PC-3 (cell line): ENCODE data around the gene ATPAF1. TPM values are rescaled to one million over a fixed set of nuclear protein-coding genes. Genes with fewer than 3 reads are reported as not detected.

Experiments used
- ATAC-seq: fragments of 200-7000 bp; cut with Tn5 transposase; 2 replicates; pipeline ENCODE4 v1.9.1; 2020; ENCODE audit warnings: mild to moderate bottlenecking, moderate library complexity
- BruUV-seq: library from RNA; stranded (reverse); fragments of 400-500 nt; replicated peaks from 2 replicates; lab custom pipeline; 2021; lab: Mats Ljungman, UMichigan
- CTCF ChIA-PET: fragments of 300-600 bp; sonication (Branson Sonifier 250); formaldehyde crosslinking; loops from one replicate; lab custom pipeline; 2022; ENCODE audit warnings: antibody characterized with exemption; lab: Charles Lee
- POLR2A ChIA-PET: fragments of 300-600 bp; sonication (Branson Sonifier 250); formaldehyde crosslinking; loops from one replicate; lab custom pipeline; 2022; ENCODE audit warnings: antibody characterized with exemption; ENCODE audit not compliant: unreplicated experiment; lab: Charles Lee
- DNase-seq: peaks from one replicate; pipeline ENCODE4 v3.0.0-alpha.2; 2015
- H2AFZ ChIP-seq: fragments of 300-600 bp; sonication (generic); 2 replicates; pipeline ENCODE4 v1.6.0; 2016; ENCODE audit warnings: antibody characterized with exemption, low read length
- H3F3A ChIP-seq: fragments of 300-600 bp; sonication (generic); one replicate; pipeline ENCODE4 v1.6.0; 2017; ENCODE audit warnings: antibody characterized with exemption, low read length, control low read depth, mild to moderate bottlenecking; ENCODE audit not compliant: unreplicated experiment
- H3K27ac ChIP-seq: fragments of 300-600 bp; sonication (generic); 2 replicates; pipeline ENCODE4 v1.5.1; 2016; ENCODE audit warnings: mild to moderate bottlenecking, low read length
- H3K27me3 ChIP-seq: fragments of 300-600 bp; sonication (generic); 2 replicates; pipeline ENCODE4 v1.6.1; 2016; ENCODE audit warnings: low read length, mixed read lengths
- H3K36me3 ChIP-seq: fragments of 300-600 bp; sonication (generic); 2 replicates; pipeline ENCODE4 v1.6.1; 2016; ENCODE audit warnings: low read depth, mixed run types, low read length, mixed read lengths
- H3K4me1 ChIP-seq: fragments of 300-600 bp; sonication (generic); 2 replicates; pipeline ENCODE4 v1.5.1; 2016; ENCODE audit warnings: low read length; ENCODE audit not compliant: insufficient read depth
- H3K4me2 ChIP-seq: fragments of 300-600 bp; sonication (generic); 2 replicates; pipeline ENCODE4 v1.6.0; 2016; ENCODE audit warnings: low read length
- H3K4me3 ChIP-seq: fragments of 300-600 bp; sonication (generic); 2 replicates; pipeline ENCODE4 v1.5.1; 2016; ENCODE audit warnings: mild to moderate bottlenecking, low read length, mixed read lengths
- H3K79me2 ChIP-seq: fragments of 300-600 bp; sonication (generic); 2 replicates; pipeline ENCODE4 v1.6.1; 2017; ENCODE audit warnings: low read length, mixed read lengths
- H3K9ac ChIP-seq: fragments of 300-600 bp; sonication (generic); 2 replicates; pipeline ENCODE4 v1.6.0; 2016; ENCODE audit warnings: mild to moderate bottlenecking, low read length
- H3K9me2 ChIP-seq: fragments of 300-600 bp; sonication (generic); replicated peaks from 2 replicates; pipeline ENCODE4 v1.6.1; 2016; ENCODE audit warnings: mixed run types, low read length, mixed read lengths
- H3K9me3 ChIP-seq: fragments of 300-600 bp; sonication (generic); 2 replicates; pipeline ENCODE4 v1.6.1; 2016; ENCODE audit warnings: low read length, mixed read lengths
- H4K20me1 ChIP-seq: fragments of 300-600 bp; sonication (generic); 2 replicates; pipeline ENCODE4 v1.6.1; 2016; ENCODE audit warnings: low read length, mixed read lengths
- EZH2 ChIP-seq: fragments of 300-600 bp; sonication (generic); IDR thresholded peaks from one replicate; pipeline ENCODE4 v1.6.1; 2017; ENCODE audit warnings: antibody characterized with exemption, mild to moderate bottlenecking, low read length; ENCODE audit not compliant: unreplicated experiment
- EZH2phosphoT487 ChIP-seq: fragments of 300-600 bp; sonication (generic); IDR thresholded peaks from 2 replicates; pipeline ENCODE4 v1.6.1; 2018; ENCODE audit warnings: mild to moderate bottlenecking, antibody characterized with exemption, low read length, borderline replicate concordance
- intact Hi-C: fragments of 100-400 bp; cut with micrococcal nuclease; formaldehyde crosslinking; loops from 2 replicates; pipeline ENCODE4 v1.9.0; 2023
- total RNA-seq: library from RNA; depleted of rRNA; stranded (reverse); fragments of >200 nt; gene quantifications from 2 replicates; pipeline ENCODE4 v1.2.3, GENCODE V29; 2014
- TF ChIP-seq, protein P1 (sequence below): fragments of 300-600 bp; sonication (generic); conservative IDR thresholded peaks from 2 replicates; pipeline ENCODE4 v1.5.1; 2017; ENCODE audit warnings: antibody characterized with exemption, low read depth, mild to moderate bottlenecking, low read length

ATPAF1 gene
- total RNA-seq, 1 experiment from 2014 or later = 68.3 TPM

DNA sequence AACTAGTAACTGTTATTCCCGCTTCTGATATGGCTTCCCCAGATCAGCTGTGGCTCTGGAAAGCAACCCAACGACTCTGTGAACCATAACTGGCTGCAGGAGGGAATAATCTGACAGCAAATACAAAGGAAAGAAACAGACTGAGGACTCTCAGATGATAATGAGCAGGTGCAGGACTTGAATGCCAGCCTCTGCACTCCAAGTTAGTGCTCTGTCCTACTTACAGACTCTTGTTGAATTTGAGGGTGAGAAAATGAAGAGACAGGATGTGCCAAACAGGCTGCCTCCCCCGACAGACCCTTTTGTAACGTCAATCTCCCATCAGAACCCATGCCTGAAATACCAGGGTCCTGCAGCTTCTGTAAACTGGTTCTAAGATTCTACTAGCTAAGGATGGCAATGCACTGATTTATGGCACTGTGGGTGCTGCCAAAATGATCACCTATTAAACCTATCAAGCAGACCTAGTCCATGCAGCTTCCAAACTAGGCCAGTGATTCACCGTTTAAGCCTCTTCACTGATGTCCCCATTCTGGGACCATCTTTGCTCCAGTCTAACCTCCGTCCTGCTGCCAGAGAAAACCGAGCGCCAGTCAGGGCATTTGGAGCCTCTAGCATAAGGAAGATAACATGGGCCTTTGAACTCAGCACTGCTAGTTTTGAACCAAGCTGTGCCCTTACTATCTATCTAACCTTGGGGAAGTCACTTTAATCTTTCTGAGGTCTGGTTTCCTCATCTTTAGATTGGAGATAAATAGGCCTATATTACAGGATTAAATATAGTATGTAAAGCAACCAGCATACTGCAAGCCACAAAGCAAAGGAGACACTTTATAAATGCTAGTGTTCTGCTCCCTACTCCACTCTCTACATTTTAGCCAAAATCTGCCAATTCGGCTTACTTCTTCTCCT is 68.8 kb downstream of the ATPAF1 start:
- Histone ChIP-seq H3K27ac (no peak overlapping the region), H3K36me3 (peaks cover 3% of the 10 kb centered on the region; the same call in 1 of the 2 replicates), H3K79me2 (peaks cover 32% of the 10 kb centered on the region), H3K9me2 (no peaks in the 10 kb centered on the region), H3K4me2 (no peak overlapping the region), H3K9me3 (no peaks in the 10 kb centered on the region), H3K4me3 (no peak overlapping the region), H3K9ac (no peak overlapping the region), H3F3A (no peaks in the 10 kb centered on the region), H2AFZ (no peak overlapping the region), H4K20me1 (no peaks in the 10 kb centered on the region), H3K4me1 (peaks cover 8% of the 10 kb centered on the region), H3K27me3 (no peaks in the 10 kb centered on the region)
- CTCF ChIA-PET = no interaction called here
- no peak for DNase-seq
- no peak for ATAC-seq
- POLR2A ChIA-PET = no interaction called here
- no peak for TF ChIP-seq EZH2phosphoT487
- TF ChIP-seq EZH2 = no peak
- TF ChIP-seq, protein P1, sequence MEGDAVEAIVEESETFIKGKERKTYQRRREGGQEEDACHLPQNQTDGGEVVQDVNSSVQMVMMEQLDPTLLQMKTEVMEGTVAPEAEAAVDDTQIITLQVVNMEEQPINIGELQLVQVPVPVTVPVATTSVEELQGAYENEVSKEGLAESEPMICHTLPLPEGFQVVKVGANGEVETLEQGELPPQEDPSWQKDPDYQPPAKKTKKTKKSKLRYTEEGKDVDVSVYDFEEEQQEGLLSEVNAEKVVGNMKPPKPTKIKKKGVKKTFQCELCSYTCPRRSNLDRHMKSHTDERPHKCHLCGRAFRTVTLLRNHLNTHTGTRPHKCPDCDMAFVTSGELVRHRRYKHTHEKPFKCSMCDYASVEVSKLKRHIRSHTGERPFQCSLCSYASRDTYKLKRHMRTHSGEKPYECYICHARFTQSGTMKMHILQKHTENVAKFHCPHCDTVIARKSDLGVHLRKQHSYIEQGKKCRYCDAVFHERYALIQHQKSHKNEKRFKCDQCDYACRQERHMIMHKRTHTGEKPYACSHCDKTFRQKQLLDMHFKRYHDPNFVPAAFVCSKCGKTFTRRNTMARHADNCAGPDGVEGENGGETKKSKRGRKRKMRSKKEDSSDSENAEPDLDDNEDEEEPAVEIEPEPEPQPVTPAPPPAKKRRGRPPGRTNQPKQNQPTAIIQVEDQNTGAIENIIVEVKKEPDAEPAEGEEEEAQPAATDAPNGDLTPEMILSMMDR = no peak
- intact Hi-C loops = no loop called here
- no TSS peak for BruUV-seq

- H3K79me2 ChIP-seq = peaks cover 14% of the 10 kb centered on the region
- H3K27ac ChIP-seq = no peak overlapping the region
- H4K20me1 ChIP-seq = no peaks in the 10 kb centered on the region
- CTCF ChIA-PET = no interaction called here
- no peaks in the 10 kb centered on the region for H3K27me3 ChIP-seq
- H3K36me3 ChIP-seq = peaks cover 17% of the 10 kb centered on the region; the same call in 1 of the 2 replicates
- ATAC-seq (no peak), DNase-seq (no peak)
- H3K9me3 ChIP-seq = no peaks in the 10 kb centered on the region
- BruUV-seq = no TSS peak
- H3K4me2 ChIP-seq = no peak overlapping the region
- no peak overlapping the region for H3K4me3 ChIP-seq
- intact Hi-C loops = no loop called here
- TF ChIP-seq EZH2 (no peak), EZH2phosphoT487 (no peak)
- TF ChIP-seq, protein P1 = no peak
- H3K9me2 ChIP-seq = no peaks in the 10 kb centered on the region
- no peaks in the 10 kb centered on the region for H3F3A ChIP-seq
- POLR2A ChIA-PET = no interaction called here
- H2AFZ ChIP-seq = no peak overlapping the region
- H3K9ac ChIP-seq = no peak overlapping the region
- H3K4me1 ChIP-seq = no peaks in the 10 kb centered on the region
These were observed 71.3 kb downstream of the ATPAF1 start for GRCh38 chr1:46596846-46597245.

GRCh38 chr1:46596036-46596435 is 72.1 kb downstream of the ATPAF1 start:
- no peak overlapping the region for H3K4me2 ChIP-seq
- H3K4me3 ChIP-seq = no peak overlapping the region
- no peak for ATAC-seq
- H3K27ac ChIP-seq = no peak overlapping the region
- H3F3A ChIP-seq = no peaks in the 10 kb centered on the region
- intact Hi-C loops = no loop called here
- ChIA-PET POLR2A (no interaction called here), CTCF (no interaction called here)
- H3K27me3 ChIP-seq = no peaks in the 10 kb centered on the region
- H3K9ac ChIP-seq = no peak overlapping the region
- H3K9me3 ChIP-seq = no peaks in the 10 kb centered on the region
- H3K36me3 ChIP-seq = peaks cover 20% of the 10 kb centered on the region; the same call in 1 of the 2 replicates
- H3K4me1 ChIP-seq = no peaks in the 10 kb centered on the region
- TF ChIP-seq EZH2 = no peak
- TF ChIP-seq, protein P1 = no peak
- TF ChIP-seq EZH2phosphoT487 = no peak
- no TSS peak for BruUV-seq
- H3K79me2 ChIP-seq = peaks cover 11% of the 10 kb centered on the region
- no peaks in the 10 kb centered on the region for H3K9me2 ChIP-seq
- H4K20me1 ChIP-seq = no peaks in the 10 kb centered on the region
- no peak for DNase-seq
- no peak overlapping the region for H2AFZ ChIP-seq
